Stimulated activated CD4-positive, alpha-beta T cell treated with anti-CD3 and anti-CD28 coated beads, Interleukin-12 subunit alpha, Interleukin-12 subunit beta, amount 100 ng/mL, for 48 hours (primary cell): Measurements from ENCODE around the gene MRNIP.

Experiments used
- DNase-seq, 3 donors: peaks; one replicate each; pipeline ENCODE4 v3.0.0-alpha.2; 2020; ENCODE audit warnings: low read depth in 2 of 3, low spot score in 1 of 3

The MRNIP gene

DNA sequence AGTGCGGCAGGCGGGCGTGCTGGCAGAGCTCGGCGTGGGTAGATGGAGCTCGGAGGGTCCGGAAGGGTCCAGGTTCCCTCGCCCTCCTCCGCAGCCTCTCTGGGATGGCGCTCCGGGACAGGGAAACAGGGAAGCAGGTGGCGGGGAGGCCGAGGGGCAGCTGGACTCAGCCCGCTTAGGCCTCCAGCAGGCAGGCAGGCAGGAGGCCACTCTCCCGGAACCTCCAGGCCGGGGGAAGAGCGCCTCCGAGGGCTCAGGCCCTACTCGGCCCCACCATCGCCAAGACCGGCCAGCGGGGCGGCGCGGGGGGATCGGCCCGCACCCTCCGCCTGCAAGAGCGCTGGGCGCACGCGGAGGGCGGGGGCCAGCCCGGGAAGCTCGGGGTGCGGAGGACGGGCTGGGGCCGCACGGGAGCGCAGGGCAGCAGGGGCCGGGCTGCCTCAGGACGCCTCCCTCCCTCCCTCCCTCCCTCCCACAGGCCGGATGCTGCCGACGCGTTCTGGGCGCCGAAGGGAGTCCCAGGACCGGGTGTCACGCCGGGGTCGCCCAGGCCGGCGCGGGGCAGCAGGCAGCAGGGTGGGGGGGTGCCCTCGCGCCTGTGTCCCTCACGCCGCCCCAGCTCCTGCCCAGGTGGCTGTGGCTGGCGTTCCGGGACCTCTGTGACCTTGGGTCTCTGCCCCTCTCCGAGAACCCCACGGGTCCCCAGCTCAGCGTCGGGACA, 52.9 kb downstream of the MRNIP start:
- no peak for DNase-seq

DNA sequence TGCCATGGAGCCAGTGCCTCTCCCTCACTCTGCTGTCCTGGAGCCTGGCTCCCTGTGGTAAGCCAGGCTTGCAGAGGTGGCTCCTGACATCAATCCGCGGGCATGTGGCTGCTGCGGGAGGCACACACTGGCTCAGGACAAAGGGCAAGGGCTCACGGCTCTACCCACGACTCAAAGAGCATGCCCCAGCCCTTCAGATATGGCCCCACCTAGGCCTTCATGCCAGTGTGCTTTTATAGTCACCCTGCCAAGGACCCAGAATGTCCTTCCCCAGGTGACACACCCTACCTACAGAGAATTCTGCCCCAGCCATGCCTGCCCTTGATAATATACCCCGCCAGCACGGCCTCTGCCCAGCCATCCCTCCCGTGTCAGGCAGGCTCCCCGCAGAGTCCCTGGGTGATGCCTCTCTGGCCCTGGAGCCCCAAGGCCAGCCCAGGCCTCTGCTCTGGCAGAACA, 53.5 kb downstream of the MRNIP start:
- no peak for DNase-seq

DNA sequence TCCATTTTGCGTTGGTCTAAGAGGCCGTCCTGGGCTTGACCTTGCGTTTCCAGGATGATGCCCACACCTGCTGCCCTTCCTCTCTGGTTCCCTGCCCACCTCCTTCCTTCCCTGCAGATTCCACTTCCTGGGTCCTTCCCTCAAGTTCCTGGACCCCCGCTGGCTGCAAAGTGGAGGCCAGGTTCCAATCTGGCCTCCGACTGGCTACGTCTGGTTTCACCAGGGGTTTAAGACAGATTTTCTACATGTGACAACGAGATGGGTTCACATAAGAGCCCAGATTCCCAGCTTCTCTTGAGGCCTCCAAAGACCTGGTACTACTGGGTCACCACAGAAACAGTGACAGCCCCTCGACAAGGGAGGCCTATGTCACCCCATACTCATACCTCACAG, 54.1 kb downstream of the MRNIP start:
- no peak for DNase-seq

DNA sequence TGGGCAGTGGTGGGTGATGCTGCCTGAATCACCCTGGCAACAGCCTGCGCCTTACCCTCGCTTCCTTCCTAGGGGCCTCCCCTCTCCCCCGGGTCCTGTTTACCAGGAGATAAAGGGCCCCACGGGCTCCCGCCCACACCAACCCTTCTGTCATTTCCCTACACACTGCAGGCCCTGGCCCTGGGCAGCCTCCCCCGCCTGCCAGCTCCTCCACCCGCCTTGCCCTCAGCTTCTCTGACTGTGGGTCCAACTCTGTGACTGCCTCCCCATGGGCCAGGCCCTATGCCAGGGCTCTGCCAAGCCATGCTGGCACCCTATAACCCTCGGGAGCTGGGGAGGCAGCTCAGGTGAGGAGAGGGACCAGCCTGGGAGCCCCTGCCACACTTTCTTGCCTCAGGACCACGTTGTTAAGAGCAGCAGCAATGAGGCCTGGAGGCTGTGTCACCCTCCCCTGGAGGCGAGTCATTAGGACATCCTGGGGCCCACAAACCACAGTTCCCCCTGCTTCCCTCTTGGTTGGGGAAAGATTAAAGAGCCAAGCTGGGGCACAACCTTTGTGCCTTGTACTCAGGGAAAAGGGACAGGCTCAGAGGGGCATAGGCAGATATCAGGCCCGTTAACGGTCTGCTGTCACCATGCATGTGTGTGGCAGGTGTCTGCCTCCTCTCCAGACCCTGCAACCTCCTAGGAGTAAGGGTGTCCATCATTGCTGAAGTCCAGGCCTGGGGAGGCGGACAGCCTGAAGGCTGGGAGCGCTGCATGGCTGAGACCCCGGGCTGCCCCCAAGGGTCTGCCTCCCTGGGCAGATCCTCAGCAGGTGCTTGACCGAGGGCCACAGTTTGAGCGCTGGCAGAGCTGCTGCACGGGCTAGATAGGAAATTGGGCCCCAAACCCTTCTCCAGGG, 54.7 kb downstream of the MRNIP start:
- DNase-seq = peak in 2 of 3 donors; percentile 48 to 53

DNA sequence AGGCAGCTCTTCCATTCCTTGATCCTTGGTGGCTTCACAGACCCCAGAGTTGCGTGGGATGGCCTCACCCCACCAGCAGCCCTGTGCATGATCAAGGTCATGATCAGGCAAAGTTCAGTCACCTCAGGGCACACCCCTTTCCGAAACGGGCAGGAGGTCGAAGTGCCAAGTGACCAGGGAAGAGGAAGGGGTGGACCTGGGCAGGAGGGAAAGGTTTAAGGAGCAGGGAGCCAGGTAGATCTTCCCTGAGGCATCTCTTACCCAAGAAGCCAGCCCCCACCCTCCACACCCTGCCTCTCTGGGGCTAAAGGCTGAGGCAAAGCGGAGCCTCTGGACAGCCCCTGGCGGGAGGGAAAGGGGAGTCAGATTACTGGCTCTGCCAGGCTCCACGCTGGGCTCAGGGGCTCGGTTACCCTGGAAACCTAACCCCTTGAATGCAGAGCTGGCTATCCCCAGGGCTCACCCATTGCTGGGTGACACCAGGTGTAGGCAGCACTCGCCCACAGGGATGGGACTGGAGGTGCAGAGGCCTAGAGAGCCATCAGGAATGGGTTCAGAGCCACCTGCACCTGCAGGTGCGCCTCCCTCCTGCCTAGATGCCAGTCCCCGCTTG, 55.6 kb downstream of the MRNIP start:
- DNase-seq = no peak

DNA sequence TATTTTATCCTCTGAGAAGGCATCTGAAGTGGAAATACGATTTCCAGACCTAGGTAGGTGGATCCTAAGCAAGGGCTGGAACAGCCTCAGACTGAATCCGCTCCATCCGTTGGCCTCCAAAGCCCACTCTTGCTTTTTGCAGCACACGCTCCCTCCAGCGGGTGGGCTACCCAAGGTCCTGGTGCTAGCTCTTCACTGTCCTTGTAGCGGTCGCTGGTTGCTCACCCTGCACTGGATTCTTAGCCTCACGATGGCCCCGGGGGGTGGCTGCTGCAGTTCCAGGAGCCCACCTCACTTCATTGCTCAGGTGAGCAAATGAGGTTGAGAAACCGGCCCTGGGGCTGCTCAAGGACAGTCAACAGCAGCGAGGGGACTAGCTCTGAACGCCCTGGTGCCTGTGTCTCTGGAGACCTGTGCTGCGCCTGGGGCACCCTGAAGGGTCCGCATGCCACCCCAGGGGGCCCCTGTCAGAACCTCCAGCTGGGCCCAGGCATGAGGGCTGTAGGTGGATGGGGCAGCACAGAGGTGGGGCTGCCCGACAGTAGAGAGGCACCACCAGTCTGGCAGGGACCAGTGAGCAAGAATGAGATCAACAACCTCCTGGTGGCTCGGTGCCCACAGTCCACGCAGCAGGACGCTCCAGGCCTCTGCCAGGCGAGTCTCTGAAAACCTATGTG, 56.3 kb downstream of the MRNIP start:
- DNase-seq = no peak

DNA sequence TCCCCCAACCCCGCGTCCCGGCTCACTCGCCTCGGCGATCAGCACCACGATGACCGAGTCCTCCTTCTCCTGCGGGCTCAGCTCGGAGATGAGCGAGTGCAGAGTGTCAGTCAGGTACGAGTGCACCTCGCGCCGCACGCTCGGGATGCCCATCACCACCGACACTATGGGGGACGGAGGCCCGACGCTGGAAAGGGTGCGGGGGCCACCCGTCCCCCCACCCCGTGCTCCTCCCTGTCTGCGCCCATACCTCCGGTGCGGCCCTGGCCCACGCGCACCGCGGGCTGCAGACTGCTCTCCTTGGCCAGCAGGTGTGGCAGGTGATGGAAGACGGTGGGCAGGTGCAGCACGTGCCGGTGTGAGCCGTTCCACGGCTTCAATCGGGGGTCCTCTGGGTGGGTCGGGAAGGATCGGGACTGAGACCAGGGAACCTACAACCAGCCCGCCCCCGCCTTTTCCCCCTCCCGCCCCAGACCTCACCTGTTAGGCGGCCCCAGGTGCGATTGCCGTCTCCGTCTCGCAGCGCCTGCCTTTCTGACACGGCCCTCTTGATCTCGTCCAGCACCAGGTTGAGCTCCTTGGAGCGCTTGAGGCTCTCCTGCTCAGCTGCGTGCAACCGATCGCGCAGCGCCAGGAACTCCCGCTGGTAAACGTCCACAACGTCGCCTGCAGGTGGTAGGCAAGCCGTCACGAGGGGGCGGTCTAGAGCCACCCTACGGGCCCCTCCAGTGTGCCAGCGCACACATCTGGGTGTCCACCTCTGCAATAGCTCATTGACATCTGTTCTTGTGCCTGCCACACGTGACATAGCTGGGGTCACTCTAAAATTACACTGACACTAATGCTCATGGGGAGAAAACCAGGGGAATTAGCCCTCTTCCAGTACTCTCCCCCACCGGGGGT, 57.1 kb downstream of the MRNIP start:
- DNase-seq = peak; percentile 73 to 84 (median 81)

DNA sequence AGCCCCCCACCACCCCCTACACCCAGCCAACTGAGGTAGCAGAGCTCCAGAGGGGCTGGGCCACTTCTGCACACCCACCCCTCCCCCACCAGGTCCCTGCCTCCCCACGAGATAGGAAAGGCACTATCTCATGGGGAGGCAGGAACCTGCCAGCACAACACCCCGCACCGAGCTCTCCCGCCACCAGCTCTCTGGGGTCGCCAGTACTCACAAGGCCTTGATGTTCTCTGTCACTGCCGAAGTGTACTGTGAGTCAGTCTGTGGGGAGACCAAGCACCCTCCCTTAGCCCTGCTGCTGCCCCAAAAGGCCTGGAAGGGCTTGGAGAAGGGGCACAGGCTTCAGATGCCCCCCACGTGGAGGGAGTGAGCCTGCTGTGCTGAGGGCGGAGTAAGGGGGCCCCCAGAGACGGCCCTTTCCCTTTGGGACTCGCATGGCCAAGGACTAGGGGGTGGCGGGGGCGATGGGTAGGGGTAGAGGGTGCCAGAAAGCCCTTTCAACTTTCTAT, 57.9 kb downstream of the MRNIP start:
- no peak for DNase-seq

DNA sequence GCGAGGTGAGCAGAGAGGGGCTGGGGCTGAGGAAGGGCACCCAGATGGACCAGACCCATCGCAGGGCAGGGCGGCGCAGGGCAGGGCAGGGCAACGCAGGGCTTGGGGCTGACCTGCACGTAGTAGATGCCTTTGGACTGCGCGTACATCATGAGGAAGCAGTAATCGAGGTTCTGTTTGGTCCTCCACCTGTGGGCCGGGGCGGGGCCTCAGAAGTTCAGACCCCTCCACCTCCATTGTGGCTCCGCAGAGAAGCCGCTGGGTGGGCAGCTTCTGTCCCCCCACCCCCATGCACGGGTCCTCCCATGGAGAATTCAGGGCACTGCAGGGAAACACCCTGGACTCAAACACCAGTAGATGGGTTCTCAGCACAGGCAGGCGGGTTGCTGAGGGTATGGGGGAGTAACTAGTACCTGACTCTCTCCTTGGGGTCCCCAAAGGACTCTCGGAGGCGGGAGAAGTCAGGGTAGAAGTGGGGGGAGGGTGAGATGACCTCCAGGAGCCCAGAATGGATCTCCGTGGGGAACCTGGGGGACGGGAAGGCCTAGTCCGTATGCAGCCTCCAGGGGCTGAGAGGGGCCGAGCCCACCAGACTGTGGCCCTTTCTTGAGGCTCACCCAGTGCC, 58.4 kb downstream of the MRNIP start:
- DNase-seq = no peak

DNA sequence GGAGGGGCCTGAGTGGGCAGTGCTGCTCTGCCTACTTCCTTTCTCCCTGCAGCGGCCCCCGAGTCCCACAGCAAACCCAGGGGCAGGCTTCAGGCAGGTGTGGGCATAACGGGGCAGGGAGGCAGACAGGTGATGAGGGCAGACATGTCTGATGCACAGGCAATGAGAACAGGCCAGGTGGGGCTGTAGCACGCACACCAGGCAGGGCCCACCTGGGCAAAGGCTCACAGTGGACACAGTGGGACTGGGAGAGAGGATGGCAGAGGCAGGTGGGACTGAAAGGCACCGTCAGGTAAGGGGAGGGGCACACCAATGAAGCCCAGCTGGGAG, 59.0 kb downstream of the MRNIP start:
- DNase-seq = no peak

DNA sequence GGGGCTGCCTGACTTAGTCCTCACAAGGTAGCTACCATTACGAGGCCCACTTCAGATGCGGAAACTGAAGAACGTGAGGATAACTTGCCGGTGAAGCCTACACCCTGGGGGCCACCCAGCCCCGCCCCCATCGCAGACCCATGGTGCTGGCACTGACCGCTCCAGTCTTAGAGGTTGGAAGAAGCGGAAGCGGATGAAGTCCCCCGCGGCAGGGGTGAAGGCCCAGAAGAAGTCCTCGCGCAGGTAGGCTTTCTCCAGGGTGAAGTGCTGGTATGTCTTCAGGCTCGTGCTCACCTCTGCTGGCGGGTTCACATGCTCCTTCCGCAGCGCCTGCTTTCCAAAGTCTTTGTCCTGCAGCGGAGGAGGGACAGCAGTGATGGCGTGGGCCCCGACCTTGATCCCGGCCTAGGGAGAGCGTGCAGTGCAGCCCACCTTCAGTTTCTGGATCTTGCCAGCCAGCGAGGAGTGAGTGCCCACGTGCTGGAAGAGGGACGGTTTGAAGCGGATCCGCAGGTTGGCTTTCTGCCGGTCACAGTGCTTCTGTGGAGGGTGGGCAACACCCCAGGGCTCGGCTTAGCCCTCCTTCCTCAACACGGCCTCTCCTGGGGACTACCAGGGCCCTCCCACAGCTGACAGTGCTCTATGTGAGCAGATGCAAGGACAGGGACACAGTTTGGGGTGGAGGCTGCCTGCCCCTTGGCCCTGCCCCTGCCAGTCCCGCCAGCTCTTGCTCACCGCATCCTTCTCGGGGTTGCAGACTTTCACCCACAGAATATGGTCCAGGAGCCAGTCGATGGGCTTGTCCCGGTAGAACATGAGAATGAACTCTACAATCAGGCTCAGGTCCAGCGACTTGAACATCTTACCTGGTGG, 59.6 kb downstream of the MRNIP start:
- no peak for DNase-seq

DNA sequence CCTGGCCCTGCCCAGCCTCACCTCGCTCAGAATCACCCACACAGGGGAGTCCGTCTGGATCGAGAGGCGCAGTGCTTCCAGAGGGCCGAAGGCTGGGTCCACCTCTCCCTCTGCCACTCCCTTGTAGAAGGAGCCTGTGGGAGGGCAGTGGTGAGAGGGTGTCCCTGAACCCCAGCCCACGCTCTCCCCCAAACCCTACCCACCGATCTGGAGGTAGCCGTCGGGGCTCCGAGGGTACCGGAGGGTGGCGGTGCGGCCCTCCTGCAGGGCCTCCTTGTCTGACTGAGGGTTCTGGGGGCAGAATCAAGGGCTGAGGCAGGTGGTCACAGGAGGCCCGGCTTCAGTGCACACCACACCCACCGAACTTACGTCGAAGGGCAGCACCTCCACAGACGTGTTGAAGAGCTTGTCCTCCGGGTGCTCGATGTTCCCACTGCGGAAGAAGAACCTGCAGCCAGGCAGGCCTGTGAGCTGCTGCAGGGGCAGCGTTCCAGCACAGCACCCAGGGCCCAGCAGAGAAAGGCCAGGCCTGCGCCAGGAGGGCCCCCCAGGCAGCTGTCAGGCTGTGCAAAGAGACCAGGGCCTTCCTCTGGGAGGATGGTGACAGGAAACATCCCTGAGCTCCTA, 60.4 kb downstream of the MRNIP start:
- DNase-seq = no peak

DNA sequence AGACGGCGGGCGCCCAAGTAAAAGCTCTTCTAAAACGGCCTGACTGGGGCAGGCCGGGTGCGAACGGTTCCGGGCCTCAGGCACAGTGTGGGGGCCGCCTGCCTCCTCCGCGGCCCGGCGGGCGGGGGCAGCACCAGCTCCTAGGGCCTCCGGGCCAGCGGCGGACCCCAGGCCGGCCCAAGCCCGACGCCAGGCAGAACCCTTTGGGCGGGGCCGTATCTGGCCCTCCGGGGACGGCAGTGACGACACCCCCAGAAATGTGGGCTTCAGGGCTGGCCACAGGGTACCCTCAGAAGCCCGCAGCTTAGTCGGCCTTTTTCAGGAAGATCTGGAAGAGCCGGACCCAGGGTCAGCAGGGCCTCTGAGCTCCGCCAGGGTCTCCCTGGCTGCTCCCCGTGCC, 60.9 kb downstream of the MRNIP start:
- no peak for DNase-seq

DNA sequence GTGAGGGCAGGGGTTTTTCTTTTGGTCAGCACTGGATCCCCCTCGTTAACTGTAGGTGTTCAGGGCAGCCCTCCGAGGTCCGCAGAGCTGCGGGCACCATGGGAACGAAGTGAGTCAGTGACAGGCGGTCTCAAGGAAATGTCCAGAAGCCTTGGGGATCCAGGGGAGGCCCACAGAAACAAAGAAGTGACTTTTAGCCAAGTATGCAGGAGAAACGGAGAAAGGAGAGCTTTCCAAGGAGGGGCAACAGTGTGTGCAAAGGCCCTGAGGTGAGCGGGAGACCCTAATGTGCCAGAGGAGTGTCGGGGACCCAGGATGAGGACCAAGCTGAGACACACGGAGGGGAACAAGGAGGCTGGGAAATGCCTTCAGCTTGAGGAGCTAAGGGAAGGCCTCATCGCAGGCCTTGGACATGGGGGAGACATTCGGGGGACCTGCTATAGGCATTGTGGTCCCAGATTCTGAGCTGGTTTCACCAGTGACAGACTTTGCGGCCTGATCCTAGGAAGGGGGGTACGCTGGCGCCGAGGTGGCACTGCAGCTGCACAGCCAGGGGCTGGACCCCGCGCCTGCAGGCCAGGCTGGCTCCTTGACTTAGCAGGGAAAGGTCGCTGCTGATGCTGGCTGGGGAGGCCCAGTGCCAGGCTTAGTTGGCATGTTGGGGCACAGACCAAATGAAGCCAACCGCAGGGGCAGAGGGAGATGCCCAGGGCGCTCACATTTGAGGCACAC, 61.6 kb downstream of the MRNIP start:
- no peak for DNase-seq

DNA sequence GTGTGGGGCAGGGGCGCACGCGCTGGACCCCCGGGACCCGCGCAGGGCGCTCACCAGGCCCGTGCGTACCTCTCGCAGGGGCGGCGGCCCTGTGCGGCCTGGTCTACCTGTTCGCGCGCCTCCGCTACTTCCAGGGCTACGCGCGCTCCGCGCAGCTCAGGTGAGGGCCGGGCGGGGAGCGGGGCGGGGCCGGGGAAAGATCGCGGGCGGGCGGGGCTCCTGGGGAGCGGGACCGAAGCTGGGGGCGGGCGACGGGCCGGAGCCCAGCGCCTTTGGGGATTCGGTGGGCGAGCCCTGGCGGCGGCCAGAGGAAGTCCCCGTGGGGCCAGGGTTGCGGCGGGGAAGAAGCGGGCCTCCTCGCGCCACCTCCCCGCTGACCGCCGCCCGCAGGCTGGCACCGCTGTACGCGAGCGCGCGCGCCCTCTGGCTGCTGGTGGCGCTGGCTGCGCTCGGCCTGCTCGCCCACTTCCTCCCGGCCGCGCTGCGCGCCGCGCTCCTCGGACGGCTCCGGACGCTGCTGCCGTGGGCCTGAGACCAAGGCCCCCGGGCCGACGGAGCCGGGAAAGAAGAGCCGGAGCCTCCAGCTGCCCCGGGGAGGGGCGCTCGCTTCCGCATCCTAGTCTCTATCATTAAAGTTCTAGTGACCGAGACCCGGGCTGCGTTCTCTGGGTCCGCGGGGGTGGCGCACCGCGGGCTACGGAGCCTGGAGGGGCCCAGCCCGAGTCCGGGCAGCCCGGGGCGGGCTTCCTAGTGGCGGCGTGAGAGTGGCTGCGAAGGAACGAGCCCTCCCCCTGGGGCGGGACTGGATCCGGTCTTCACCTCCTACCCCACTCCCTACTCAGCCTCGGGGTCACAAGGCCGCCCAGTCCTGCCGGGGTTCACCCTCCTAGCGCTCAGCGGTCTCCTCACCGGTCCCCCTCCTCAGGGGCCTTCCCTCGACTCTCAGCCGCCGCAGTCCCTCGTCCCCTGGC, 62.5 kb downstream of the MRNIP start:
- peak in 1 of 3 donors; percentile 63 for DNase-seq

DNA sequence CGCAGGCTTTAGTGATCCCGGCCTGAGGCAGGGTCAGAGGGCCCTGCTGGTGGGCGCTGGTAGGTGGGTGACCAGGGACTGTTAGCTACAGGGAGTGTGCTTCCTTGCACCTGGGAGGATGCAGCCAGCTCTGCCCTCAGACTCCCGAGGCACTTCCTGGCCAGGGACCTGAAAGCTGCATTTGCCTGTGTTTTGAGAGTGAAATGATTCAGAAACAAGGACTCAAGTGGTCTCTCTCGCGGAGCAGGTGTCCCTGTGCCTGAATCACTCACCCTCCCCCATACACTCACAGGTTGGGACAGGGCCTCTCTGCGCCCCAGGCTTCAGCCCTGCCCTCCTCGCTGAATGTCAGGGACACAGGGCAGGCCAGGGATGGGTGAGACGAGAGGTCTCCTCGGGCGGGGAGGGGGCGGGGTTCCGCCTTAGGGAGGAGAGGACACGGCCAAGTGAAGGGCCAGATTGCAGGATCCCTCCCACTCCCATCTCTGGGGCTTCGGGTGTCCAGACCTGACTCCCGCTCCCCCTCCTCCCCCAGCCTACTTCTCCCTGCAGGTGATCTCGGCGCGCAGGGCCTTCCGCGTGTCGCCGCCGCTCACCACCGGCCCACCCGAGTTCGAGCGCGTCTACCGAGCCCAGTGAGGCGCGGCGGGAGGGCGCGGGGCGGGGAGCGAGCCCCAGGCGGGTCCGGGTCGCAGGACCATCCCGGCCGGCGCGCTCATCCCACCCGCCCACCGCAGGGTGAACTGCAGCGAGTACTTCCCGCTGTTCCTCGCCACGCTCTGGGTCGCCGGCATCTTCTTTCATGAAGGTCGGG, 63.4 kb downstream of the MRNIP start:
- DNase-seq = no peak
